ENCODE data around the gene KCNQ2.

Gene KCNQ2

DNA sequence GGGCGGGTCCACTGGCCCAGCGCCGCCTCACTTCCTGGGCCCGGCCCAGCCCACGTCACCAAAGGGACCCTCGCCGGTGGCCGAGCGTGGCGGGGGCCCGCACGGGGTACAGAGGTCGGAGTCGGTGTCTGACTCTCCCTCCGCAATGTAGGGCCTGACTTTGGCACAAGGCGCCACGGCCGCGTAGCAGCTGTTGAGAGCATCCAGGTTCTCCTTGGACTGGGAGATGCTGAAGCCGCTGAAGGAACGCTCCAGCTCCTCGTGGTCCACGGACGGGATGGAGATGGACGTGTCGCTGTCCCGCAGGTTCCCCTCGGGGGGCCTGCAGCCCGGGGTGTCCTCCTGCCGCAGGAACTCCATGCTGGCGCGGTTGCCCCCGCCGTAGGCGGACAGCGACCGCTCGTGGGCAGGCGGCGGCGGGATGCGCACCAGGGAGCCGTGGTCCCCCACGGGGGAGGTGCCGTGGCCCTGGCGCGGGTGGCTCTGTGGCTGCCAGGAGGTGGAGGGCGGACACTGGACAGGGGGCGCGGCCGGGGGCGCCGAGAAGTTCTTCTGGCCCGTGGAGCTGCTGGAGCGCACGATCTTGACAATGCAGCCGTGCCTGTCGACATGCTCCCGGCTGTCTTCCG is 65.7 kb downstream of the KCNQ2 start:
- no peak overlapping the region for H3K27ac ChIP-seq (ENCODE audit: low read depth, low read length)
- H3K9ac ChIP-seq (ENCODE audit: low read length) = no peak overlapping the region
- H3K4me1 ChIP-seq (ENCODE audit: insufficient read depth, low read length) = no peaks in the 10 kb centered on the region
- peaks cover 0 to 22% of the 10 kb centered on the region in 2 donors for H3K27me3 ChIP-seq (ENCODE audit: control insufficient read depth in 1 of 2, insufficient read depth in 2 of 2, low read length in 2 of 2)
- H3K9me3 ChIP-seq (ENCODE audit: low read length) = no peaks in the 10 kb centered on the region
- H3K4me3 ChIP-seq (ENCODE audit: low read depth in 1 of 2, low read length in 2 of 2) = no peak overlapping the region
- H3K36me3 ChIP-seq (ENCODE audit: insufficient read depth, low read length) = no peaks in the 10 kb centered on the region

DNA sequence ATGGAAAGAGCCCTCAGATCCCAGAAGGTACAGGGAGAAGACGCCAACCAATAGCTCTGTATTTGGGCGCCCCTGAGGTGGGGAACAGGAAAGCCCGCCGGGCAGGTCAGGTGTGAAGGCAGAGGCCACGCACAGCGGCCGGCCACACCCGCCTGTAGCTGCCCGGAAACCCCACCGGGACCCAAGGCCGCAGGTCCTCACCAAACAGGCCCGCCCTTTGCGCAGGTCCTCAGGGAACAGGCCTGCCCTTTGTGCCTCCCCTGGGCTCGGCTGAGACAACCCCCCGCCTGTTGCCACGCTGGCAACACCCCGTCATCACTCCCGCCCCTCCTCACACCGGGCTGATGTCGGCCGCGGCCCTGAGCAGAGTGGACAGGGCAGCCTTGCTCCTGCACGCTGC is 66.4 kb downstream of the KCNQ2 start:
- Histone ChIP-seq H3K4me1 (ENCODE audit: insufficient read depth, low read length) (no peaks in the 10 kb centered on the region), H3K27me3 (ENCODE audit: control insufficient read depth in 1 of 2, insufficient read depth in 2 of 2, low read length in 2 of 2) (peaks cover 0 to 18% of the 10 kb centered on the region in 2 donors), H3K36me3 (ENCODE audit: insufficient read depth, low read length) (no peaks in the 10 kb centered on the region), H3K9me3 (ENCODE audit: low read length) (no peaks in the 10 kb centered on the region), H3K9ac (ENCODE audit: low read length) (no peak overlapping the region), H3K27ac (ENCODE audit: low read depth, low read length) (no peak overlapping the region), H3K4me3 (ENCODE audit: low read depth in 1 of 2, low read length in 2 of 2) (no peak overlapping the region)

DNA sequence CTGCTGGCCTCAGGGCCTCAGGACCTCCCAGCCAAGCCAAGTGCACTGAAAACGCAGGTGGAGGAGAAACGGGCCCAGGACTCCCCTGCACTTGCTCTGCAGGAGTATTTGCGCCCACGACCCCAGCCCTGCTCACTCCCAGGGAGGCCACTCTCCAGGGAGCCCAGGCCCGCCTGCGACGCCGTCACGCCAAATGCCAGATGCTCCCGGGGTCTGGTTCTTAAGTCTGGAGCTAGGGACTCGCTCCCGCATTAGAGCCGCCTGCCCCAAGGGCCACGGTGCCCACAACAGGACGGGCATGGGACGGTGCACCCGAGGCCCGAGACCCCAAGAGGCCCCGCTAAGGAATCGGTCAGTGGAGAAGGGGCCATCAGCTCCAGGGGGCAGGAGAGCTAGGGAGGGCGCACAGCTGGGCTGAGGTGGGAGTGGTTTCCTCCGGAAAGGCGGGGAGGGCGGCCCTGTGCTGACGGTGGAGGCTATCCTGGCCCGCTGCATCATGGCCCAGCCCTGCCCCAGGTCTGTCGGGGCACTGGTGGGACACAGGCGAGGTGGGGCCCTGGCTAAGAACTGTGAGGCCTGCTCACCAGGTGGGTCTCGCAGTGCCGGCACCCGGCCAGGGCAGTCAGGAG is 67.2 kb downstream of the KCNQ2 start:
- Histone ChIP-seq H3K4me3 (ENCODE audit: low read depth in 1 of 2, low read length in 2 of 2) (no peak overlapping the region), H3K27me3 (ENCODE audit: control insufficient read depth in 1 of 2, insufficient read depth in 2 of 2, low read length in 2 of 2) (peaks cover 0 to 14% of the 10 kb centered on the region in 2 donors), H3K36me3 (ENCODE audit: insufficient read depth, low read length) (no peaks in the 10 kb centered on the region), H3K9ac (ENCODE audit: low read length) (no peak overlapping the region), H3K9me3 (ENCODE audit: low read length) (no peaks in the 10 kb centered on the region), H3K4me1 (ENCODE audit: insufficient read depth, low read length) (no peaks in the 10 kb centered on the region), H3K27ac (ENCODE audit: low read depth, low read length) (no peak overlapping the region)

DNA sequence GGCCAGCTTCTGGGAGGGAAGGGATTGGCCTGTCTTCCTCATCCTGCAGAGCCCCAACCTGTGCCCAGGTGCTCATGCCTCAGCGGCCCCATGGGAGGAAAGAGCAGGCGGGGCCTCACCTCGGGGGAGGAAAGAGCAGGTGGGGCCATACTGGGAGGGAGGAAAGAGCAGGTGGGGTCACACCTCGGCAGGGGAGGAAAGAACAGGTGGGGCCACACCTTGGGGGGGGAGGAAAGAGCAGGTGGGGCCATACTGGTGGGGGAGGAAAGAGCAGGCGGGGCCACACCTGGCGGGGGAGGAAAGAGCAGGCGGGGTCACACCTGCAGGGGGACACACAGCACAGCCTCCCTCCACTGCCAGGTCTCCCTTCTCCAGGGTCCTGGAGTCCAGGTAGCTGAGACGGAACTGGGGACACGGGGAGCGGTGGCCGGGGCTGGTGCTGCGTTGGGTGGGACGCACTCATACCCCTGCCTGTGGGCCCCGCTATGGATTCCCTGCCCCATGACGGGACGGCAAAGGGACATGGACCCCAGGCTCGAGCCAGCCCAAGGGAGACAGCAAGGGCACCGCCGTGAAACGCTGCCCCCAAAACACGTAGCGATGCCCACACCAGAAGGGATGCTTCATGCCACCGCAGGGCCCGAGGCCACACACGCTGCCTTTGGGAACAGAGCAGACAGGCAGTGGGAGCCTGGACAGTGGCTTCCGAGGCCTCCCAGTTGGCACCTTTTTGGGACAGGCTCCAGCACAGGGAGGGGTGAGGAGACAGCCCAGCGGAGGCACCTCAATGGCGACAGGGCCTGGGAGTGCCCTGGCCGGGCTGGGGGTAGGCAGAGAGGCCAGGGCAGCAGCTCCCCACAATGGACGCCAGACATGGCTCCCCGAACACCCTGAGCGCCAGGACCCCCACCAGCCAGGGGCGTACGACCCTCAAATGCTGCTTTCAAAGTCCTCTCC is 68.0 kb downstream of the KCNQ2 start:
- Histone ChIP-seq H3K27me3 (ENCODE audit: control insufficient read depth in 1 of 2, insufficient read depth in 2 of 2, low read length in 2 of 2) (peaks cover 0 to 9% of the 10 kb centered on the region in 2 donors), H3K36me3 (ENCODE audit: insufficient read depth, low read length) (no peaks in the 10 kb centered on the region), H3K9me3 (ENCODE audit: low read length) (no peaks in the 10 kb centered on the region), H3K9ac (ENCODE audit: low read length) (no peak overlapping the region), H3K4me3 (ENCODE audit: low read depth in 1 of 2, low read length in 2 of 2) (no peak overlapping the region), H3K27ac (ENCODE audit: low read depth, low read length) (no peak overlapping the region), H3K4me1 (ENCODE audit: insufficient read depth, low read length) (no peaks in the 10 kb centered on the region)

DNA sequence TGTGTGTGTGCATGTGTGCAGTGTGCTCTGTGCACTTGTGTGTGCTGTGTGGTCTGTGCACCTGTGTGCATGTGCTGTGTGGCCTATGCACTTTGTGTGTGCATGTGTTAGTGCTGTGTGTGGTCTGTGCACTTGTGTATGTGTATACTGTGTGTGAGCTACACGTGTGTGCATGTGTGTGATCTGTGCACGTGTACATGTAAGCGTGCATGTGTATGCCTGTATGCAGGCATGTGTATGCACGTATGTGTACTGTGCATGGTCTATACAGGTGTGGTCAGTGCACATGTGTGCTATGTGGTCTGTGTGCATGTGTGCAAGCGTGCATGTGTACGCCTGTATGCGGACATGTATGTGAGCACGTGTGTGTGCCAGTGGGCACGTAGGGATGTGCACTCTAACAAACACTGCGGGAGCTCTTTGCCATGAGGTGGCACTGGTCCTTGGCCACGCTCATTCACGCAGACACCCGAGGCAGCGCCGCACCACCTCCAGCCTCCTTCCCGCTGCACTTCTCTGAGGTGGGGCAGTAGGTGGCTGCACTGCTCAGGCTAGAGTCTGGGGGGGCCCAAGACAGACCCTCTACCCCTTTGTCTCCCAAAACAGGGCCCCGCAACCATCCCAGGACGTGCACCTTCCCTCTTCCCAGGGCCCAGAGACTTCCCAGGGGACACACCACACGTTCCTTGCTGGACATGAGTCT is 68.9 kb downstream of the KCNQ2 start:
- no peaks in the 10 kb centered on the region for H3K9me3 ChIP-seq (ENCODE audit: low read length)
- H3K27ac ChIP-seq (ENCODE audit: low read depth, low read length) = no peak overlapping the region
- no peak overlapping the region for H3K4me3 ChIP-seq (ENCODE audit: low read depth in 1 of 2, low read length in 2 of 2)
- H3K27me3 ChIP-seq (ENCODE audit: control insufficient read depth in 1 of 2, insufficient read depth in 2 of 2, low read length in 2 of 2) = peaks cover 0 to 10% of the 10 kb centered on the region in 2 donors
- H3K36me3 ChIP-seq (ENCODE audit: insufficient read depth, low read length) = no peaks in the 10 kb centered on the region
- H3K9ac ChIP-seq (ENCODE audit: low read length) = no peak overlapping the region
- H3K4me1 ChIP-seq (ENCODE audit: insufficient read depth, low read length) = no peaks in the 10 kb centered on the region

DNA sequence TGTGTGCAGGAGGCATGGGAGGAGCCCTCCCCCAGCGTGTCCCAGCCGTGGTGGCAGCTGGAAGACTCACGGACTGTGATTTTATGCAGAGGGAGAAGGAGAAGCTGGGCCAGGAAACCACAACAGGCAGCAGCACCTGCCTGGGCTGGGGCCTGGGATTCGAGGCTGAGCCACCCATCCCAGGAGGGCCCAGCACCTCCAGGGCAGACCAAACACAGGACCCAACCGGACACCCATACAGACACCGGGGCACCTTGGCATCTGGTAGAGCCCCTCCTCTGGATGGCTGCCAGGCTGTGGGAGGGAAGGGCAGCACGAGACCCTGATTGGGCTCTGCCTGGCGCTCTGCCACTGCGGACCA is 69.6 kb downstream of the KCNQ2 start:
- Histone ChIP-seq H3K4me3 (ENCODE audit: low read depth in 1 of 2, low read length in 2 of 2) (no peak overlapping the region), H3K36me3 (ENCODE audit: insufficient read depth, low read length) (no peaks in the 10 kb centered on the region), H3K27me3 (ENCODE audit: control insufficient read depth in 1 of 2, insufficient read depth in 2 of 2, low read length in 2 of 2) (peaks cover 0 to 14% of the 10 kb centered on the region in 2 donors), H3K27ac (ENCODE audit: low read depth, low read length) (no peak overlapping the region), H3K9ac (ENCODE audit: low read length) (no peak overlapping the region), H3K4me1 (ENCODE audit: insufficient read depth, low read length) (no peaks in the 10 kb centered on the region), H3K9me3 (ENCODE audit: low read length) (no peaks in the 10 kb centered on the region)

DNA sequence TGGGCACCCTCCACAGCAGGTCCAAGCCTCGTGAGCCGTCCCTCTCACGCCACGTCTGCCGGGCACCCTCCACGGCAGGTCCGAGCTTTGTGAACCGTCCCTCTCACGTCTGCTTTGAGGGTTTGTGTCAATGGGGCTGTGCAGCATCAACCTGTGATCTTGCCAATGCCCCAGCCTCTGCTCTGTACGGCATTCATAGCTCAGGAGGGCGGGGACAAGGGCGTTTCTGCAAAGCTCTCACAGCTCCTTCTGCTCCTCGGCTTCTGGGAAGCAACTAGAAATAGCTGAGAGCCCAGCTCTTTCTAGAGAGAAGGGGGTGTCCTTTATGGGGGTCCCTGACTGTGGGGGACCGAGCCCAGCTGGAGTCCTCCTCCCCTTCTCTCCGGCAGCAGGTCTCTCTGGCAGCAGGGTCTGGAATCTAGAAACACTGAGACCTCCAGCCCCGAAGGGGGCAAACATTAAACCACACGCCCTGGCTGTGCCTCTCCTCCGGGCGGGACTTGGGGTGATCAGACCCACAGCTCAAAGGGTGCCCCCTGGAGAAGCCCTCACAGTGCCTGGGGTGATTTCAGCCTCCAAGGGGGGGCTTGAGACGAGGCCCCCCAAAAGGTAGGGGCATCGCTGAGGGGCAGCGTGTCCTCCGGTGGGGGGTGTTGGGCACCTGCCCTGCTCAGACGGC is 70.1 kb downstream of the KCNQ2 start:
- no peak overlapping the region for H3K9ac ChIP-seq (ENCODE audit: low read length)
- H3K36me3 ChIP-seq (ENCODE audit: insufficient read depth, low read length) = no peaks in the 10 kb centered on the region
- H3K4me3 ChIP-seq (ENCODE audit: low read depth in 1 of 2, low read length in 2 of 2) = no peak overlapping the region
- no peaks in the 10 kb centered on the region for H3K4me1 ChIP-seq (ENCODE audit: insufficient read depth, low read length)
- H3K27me3 ChIP-seq (ENCODE audit: control insufficient read depth in 1 of 2, insufficient read depth in 2 of 2, low read length in 2 of 2) = peaks cover 0 to 14% of the 10 kb centered on the region in 2 donors
- H3K9me3 ChIP-seq (ENCODE audit: low read length) = no peaks in the 10 kb centered on the region
- H3K27ac ChIP-seq (ENCODE audit: low read depth, low read length) = no peak overlapping the region

DNA sequence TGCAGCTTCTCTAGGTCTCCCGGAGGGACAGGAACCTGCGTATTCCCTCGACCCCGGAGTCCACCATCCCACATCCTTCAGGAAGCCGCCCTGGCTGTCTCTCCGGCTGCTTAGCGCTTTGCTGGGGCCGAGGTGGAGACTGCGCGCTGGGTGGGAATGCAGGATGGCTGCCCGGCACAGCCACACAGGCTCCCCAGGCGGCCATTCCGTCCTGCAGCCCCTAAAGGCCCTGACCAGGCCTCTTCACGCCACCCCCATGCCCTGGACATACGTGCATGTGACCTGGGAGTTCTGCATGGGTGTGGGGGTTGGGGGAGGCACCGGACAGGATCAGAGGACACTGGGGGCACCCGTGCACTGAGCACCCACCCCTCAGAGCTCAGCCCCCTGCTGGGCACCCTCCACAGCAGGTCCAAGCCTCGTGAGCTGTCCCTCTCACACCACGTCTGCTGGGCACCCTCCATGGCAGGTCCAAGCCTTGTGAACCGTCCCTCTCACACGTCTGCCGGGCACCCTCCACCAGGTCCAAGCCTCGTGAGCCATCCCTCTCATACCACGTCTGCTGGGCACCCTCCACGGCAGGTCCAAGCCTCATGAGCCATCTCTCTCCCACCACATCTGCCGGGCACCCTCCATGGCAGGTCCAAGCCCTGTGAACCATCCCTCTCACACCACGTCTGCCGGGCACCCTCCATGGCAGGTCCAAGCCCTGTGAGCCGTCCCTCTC is 70.9 kb downstream of the KCNQ2 start:
- Histone ChIP-seq H3K4me3 (ENCODE audit: low read depth in 1 of 2, low read length in 2 of 2) (no peak overlapping the region), H3K36me3 (ENCODE audit: insufficient read depth, low read length) (no peaks in the 10 kb centered on the region), H3K9me3 (ENCODE audit: low read length) (no peaks in the 10 kb centered on the region), H3K27ac (ENCODE audit: low read depth, low read length) (no peak overlapping the region), H3K4me1 (ENCODE audit: insufficient read depth, low read length) (no peaks in the 10 kb centered on the region), H3K9ac (ENCODE audit: low read length) (no peak overlapping the region), H3K27me3 (ENCODE audit: control insufficient read depth in 1 of 2, insufficient read depth in 2 of 2, low read length in 2 of 2) (peaks cover 0 to 14% of the 10 kb centered on the region in 2 donors)

DNA sequence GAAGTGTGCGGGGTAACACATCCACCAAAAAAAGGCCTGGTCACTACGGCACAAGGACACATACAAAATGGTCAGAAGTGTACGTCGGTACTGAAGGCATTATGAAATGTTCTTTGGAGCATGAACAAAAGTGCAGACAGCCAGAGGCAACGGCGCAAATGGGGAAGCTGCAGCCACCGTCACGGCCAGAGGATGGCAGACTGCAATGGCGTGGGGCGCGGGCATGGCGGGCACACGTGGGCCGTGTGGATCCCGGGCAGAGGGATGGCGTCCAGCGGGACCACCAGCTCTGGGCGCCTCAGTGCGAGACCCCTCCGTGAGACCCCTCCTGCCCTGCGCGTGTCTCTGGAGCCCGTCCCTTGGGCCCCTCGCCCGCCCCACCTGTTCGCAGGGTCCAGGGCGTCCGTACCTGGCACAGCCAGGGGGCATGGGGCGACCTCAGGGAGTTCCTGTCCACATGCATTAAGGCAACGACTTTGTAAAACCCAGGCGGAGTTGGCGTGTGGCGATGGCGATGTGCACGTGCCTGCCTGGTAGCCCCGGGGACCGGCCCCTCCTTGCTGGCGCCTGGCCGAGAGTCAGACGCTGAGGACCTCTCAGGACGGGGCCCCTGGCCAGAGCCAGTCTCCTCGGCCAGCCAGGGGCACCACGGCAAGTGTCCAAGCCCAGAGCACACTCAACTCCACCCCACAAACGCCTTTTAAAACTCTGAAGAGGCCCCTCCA is 71.8 kb downstream of the KCNQ2 start:
- no peak overlapping the region for H3K4me3 ChIP-seq (ENCODE audit: low read depth in 1 of 2, low read length in 2 of 2)
- H3K36me3 ChIP-seq (ENCODE audit: insufficient read depth, low read length) = no peaks in the 10 kb centered on the region
- H3K4me1 ChIP-seq (ENCODE audit: insufficient read depth, low read length) = no peaks in the 10 kb centered on the region
- no peak overlapping the region for H3K27ac ChIP-seq (ENCODE audit: low read depth, low read length)
- no peak overlapping the region for H3K9ac ChIP-seq (ENCODE audit: low read length)
- no peaks in the 10 kb centered on the region for H3K9me3 ChIP-seq (ENCODE audit: low read length)
- H3K27me3 ChIP-seq (ENCODE audit: control insufficient read depth in 1 of 2, insufficient read depth in 2 of 2, low read length in 2 of 2) = peaks cover 0 to 14% of the 10 kb centered on the region in 2 donors
